Mesendoderm (in vitro differentiated cells): ENCODE measurements around the gene HABP4.

Experiments
- DNase-seq: peaks from one replicate; pipeline ENCODE4 v3.0.0; 2013
- H2AK5ac ChIP-seq: 2 replicates; pipeline ENCODE4 v1.6.1; 2013; ENCODE audit warnings: low read length, inconsistent platforms
- H2BK120ac ChIP-seq: 2 replicates; pipeline ENCODE4 v1.6.1; 2013; ENCODE audit warnings: low read depth, mild to moderate bottlenecking, low read length, moderate library complexity, mixed read lengths
- H2BK15ac ChIP-seq: replicated peaks from 2 replicates; pipeline ENCODE4 v1.6.1; 2013; ENCODE audit warnings: low read depth, mild to moderate bottlenecking, moderate library complexity
- H2BK5ac ChIP-seq: 2 replicates; pipeline ENCODE4 v1.6.1; 2013; ENCODE audit warnings: low read length, inconsistent platforms
- H3K18ac ChIP-seq: 2 replicates; pipeline ENCODE4 v1.6.1; 2013; ENCODE audit warnings: mild to moderate bottlenecking, low read length, mixed read lengths
- H3K23ac ChIP-seq: one replicate; pipeline ENCODE4 v1.6.1; 2013; ENCODE audit warnings: low read length
- H3K27ac ChIP-seq: 2 replicates; pipeline ENCODE4 v1.5.1; 2013; ENCODE audit warnings: low read depth, mild to moderate bottlenecking, inconsistent platforms, low read length, moderate library complexity
- H3K27me3 ChIP-seq: 2 replicates; pipeline ENCODE4 v1.6.1; 2013; ENCODE audit warnings: low read length, control low read depth, mild to moderate bottlenecking, inconsistent platforms; ENCODE audit not compliant: insufficient read depth, poor library complexity
- H3K36me3 ChIP-seq: 2 replicates; pipeline ENCODE4 v1.6.1; 2013; ENCODE audit warnings: low read length, inconsistent platforms; ENCODE audit not compliant: control insufficient read depth, insufficient read depth
- H3K4ac ChIP-seq: one replicate; pipeline ENCODE4 v1.6.1; 2013; ENCODE audit warnings: low read depth, mild to moderate bottlenecking, low read length, moderate library complexity
- H3K4me1 ChIP-seq: 2 replicates; pipeline ENCODE4 v1.6.1; 2013; ENCODE audit warnings: low read depth, low read length, inconsistent platforms; ENCODE audit not compliant: control insufficient read depth
- H3K4me2 ChIP-seq: 2 replicates; pipeline ENCODE4 v1.6.1; 2013; ENCODE audit warnings: low read length
- H3K4me3 ChIP-seq: 2 replicates; pipeline ENCODE4 v1.5.1; 2013; ENCODE audit warnings: mild to moderate bottlenecking, low read length
- H3K56ac ChIP-seq: one replicate; pipeline ENCODE4 v1.6.1; 2013; ENCODE audit warnings: low read length
- H3K79me1 ChIP-seq: 2 replicates; pipeline ENCODE4 v1.6.1; 2013; ENCODE audit warnings: low read length, inconsistent platforms
- H3K79me2 ChIP-seq: 2 replicates; pipeline ENCODE4 v1.6.1; 2013; ENCODE audit warnings: mild to moderate bottlenecking, low read length; ENCODE audit not compliant: control insufficient read depth, insufficient read depth
- H3K9ac ChIP-seq: 2 replicates; pipeline ENCODE4 v1.6.1; 2013; ENCODE audit warnings: low read length, inconsistent platforms
- H4K5ac ChIP-seq: one replicate; pipeline ENCODE4 v1.6.1; 2013; ENCODE audit warnings: low read length
- H4K8ac ChIP-seq: one replicate; pipeline ENCODE4 v1.6.1; 2013; ENCODE audit warnings: low read depth, mild to moderate bottlenecking, control low read depth, low read length, moderate library complexity
- WGBS: extraction: QIAGEN DNeasy Blood & Tissue Kit; methylation state at CpG from one replicate; pipeline ENCODE4 v1.1.7; 2013; ENCODE audit warnings: low lambda C conversion rate, missing lambda C conversion rate; ENCODE audit not compliant: insufficient coverage; ENCODE audit errors: extremely low coverage; 5-methylcytosine and 5-hydroxymethylcytosine counted together

The HABP4 gene

DNA sequence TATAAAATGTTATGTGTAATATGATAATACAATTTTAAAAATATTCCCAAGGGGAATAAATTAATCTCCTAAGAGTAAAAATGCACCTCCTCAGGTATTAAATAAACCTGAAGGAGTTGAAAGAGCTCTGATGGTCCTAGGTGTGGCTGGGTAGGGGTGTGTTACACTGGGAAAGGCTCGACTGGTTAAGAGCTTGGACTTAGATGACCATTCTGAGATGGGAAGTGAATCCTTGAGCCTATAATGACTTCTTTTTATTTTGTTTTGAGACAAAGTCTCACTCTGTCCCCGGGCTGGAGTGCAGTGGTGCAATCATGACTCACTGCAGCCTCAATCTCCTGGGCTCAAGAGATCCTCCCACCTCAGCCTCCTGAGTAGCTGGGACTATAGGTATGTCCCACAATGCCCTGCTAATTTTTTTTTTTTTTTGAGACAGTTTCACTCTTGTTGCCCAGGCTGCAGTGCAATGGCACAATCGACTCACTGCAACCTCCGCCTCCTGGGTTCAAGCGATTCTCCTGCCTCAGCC, 9.2 kb upstream of the HABP4 start:
- no peak overlapping the region for H3K23ac ChIP-seq
- H4K8ac ChIP-seq = no peak overlapping the region
- no peaks in the 10 kb centered on the region for H3K27me3 ChIP-seq
- H3K79me1 ChIP-seq = no peaks in the 10 kb centered on the region
- H3K18ac ChIP-seq = no peak overlapping the region
- no peaks in the 10 kb centered on the region for H3K79me2 ChIP-seq
- H3K4me1 ChIP-seq = no peaks in the 10 kb centered on the region
- H3K56ac ChIP-seq = no peak overlapping the region
- no peak overlapping the region for H3K9ac ChIP-seq
- H3K36me3 ChIP-seq = no peaks in the 10 kb centered on the region
- no CpG with 5 or more reads among the region's 5 CpGs for WGBS
- no peak overlapping the region for H3K4ac ChIP-seq
- no peak overlapping the region for H3K27ac ChIP-seq
- H2BK15ac ChIP-seq = no peak overlapping the region
- no peak overlapping the region for H3K4me3 ChIP-seq
- H2AK5ac ChIP-seq = no peak overlapping the region
- H2BK5ac ChIP-seq = no peak overlapping the region
- no peak overlapping the region for H2BK120ac ChIP-seq
- H4K5ac ChIP-seq = no peak overlapping the region
- H3K4me2 ChIP-seq = no peak overlapping the region
- no peak for DNase-seq

DNA sequence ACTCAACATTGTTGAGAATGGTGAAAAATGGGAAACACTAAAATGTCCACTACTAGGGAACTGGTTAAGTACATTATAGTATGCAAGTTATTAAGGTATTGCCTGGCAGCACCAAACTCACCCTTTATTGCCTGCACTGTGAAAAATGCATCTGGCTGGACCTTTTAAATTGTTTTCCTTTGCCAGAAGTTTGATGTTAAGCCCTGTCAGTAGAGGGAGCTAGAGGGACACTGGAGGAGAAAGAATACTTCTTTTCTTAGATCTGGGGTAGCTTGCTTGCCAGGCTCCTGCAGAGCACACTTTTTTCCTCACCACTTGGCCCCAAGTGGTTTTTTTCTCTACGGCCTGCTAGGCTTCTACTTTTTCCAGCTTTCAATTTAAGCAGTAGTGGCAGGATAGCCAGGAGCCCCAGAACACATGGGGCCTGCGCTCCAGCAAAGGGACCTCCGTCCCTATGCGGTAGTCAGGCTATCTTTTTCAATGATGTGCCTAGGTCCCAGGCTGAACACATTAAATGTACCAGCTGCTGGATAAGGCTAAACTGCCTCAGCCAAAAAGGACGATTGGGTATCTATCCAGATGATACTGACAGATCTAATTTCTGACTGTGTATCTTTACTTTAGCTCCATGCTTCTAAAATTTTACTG, 8.0 kb upstream of the HABP4 start:
- Histone ChIP-seq H3K79me1 (no peaks in the 10 kb centered on the region), H3K4me1 (no peaks in the 10 kb centered on the region), H4K8ac (no peak overlapping the region), H3K27me3 (no peaks in the 10 kb centered on the region), H2BK120ac (no peak overlapping the region), H2BK5ac (no peak overlapping the region), H3K4ac (no peak overlapping the region), H3K23ac (no peak overlapping the region), H3K9ac (no peak overlapping the region), H3K27ac (no peak overlapping the region), H3K18ac (no peak overlapping the region), H2AK5ac (no peak overlapping the region), H3K79me2 (no peaks in the 10 kb centered on the region), H2BK15ac (no peak overlapping the region), H4K5ac (no peak overlapping the region), H3K36me3 (no peaks in the 10 kb centered on the region), H3K56ac (no peak overlapping the region), H3K4me2 (no peak overlapping the region), H3K4me3 (no peak overlapping the region)
- peak; percentile 68 for DNase-seq
- WGBS = no CpG with 5 or more reads among the region's 5 CpGs

DNA sequence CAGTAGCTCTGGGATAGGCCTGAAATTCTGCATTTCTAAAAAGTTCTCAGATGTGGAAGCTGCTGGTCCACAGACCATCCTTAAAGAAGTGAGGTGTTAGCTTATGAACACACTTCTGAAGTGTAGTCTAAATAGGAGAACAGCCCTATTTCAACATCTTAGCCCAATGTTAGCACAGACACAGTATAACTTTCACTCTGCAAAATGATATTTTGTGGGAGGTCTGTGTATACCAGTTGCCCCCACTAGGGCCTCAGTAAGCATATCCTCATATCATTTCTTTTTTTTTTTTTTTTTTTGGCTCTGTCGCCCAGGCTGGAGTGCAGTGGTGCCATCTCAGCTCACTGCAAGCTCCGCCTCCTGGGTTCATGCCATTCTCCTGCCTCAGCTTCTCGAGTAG, 7.5 kb upstream of the HABP4 start:
- no peak overlapping the region for H3K4me3 ChIP-seq
- H3K4ac ChIP-seq = no peak overlapping the region
- H3K79me1 ChIP-seq = no peaks in the 10 kb centered on the region
- WGBS = no CpG with 5 or more reads among the region's 3 CpGs
- no peak overlapping the region for H4K5ac ChIP-seq
- no peak overlapping the region for H4K8ac ChIP-seq
- H3K79me2 ChIP-seq = no peaks in the 10 kb centered on the region
- no peak for DNase-seq
- H3K23ac ChIP-seq = no peak overlapping the region
- H3K27me3 ChIP-seq = no peaks in the 10 kb centered on the region
- no peak overlapping the region for H2BK5ac ChIP-seq
- no peak overlapping the region for H3K4me2 ChIP-seq
- no peaks in the 10 kb centered on the region for H3K4me1 ChIP-seq
- no peak overlapping the region for H2BK120ac ChIP-seq
- H3K18ac ChIP-seq = no peak overlapping the region
- no peak overlapping the region for H2AK5ac ChIP-seq
- no peak overlapping the region for H3K9ac ChIP-seq
- H3K56ac ChIP-seq = no peak overlapping the region
- H3K27ac ChIP-seq = no peak overlapping the region
- no peak overlapping the region for H2BK15ac ChIP-seq
- no peaks in the 10 kb centered on the region for H3K36me3 ChIP-seq

- Histone ChIP-seq H3K9ac (no peak overlapping the region), H3K79me1 (no peaks in the 10 kb centered on the region), H4K8ac (no peak overlapping the region), H3K56ac (no peak overlapping the region), H3K4me1 (no peaks in the 10 kb centered on the region), H2BK120ac (no peak overlapping the region), H3K36me3 (no peaks in the 10 kb centered on the region), H3K4me3 (no peak overlapping the region), H3K27ac (no peak overlapping the region), H3K79me2 (peaks cover 5% of the 10 kb centered on the region), H3K18ac (no peak overlapping the region), H3K27me3 (no peaks in the 10 kb centered on the region), H2BK5ac (no peak overlapping the region), H2BK15ac (no peak overlapping the region), H3K23ac (no peak overlapping the region), H3K4ac (no peak overlapping the region), H3K4me2 (no peak overlapping the region), H4K5ac (no peak overlapping the region), H2AK5ac (no peak overlapping the region)
- DNase-seq = no peak
- WGBS = no CpG with 5 or more reads among the region's 3 CpGs
These were observed 2.6 kb upstream of the HABP4 start for GRCh38 chr9:96447406-96447805.

DNA sequence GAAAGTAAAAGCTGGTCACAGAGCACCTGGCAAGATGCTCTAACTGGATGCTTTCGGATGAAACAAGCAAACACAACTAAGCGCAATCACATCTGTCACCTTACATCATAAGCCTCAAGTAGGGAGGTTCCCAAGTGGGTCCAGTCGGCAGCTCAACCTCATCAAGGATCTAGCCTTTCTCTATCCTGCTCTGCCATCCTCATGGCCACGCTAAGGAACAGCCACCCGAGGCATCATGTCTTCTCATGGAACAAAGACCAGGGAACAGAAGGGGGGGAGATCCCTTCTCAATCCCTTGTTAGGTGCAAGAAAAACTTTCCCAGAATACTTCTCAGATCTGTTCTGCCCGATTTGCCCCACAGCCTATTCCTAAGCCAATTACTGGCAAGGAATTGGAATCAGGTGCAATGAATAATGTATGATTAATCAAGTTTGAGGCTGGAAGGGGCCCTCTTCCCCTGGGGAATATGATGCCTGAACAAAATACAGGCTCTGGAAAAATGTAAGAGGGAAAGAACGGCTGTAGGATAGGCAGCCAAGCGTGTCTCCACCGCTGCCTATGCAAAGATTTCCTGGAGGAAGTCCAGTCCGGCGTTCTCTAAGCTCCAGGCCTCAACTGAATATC, 1.3 kb upstream of the HABP4 start:
- Histone ChIP-seq H4K8ac (no peak overlapping the region), H3K79me2 (peaks cover 6% of the 10 kb centered on the region), H4K5ac (no peak overlapping the region), H2BK120ac (no peak overlapping the region), H3K4ac (no peak overlapping the region), H3K4me2 (no peak overlapping the region), H2AK5ac (no peak overlapping the region), H3K9ac (no peak overlapping the region), H3K27ac (no peak overlapping the region), H3K56ac (no peak overlapping the region), H3K36me3 (no peaks in the 10 kb centered on the region), H3K4me1 (no peaks in the 10 kb centered on the region), H3K27me3 (no peaks in the 10 kb centered on the region), H3K23ac (no peak overlapping the region), H3K4me3 (no peak overlapping the region), H2BK5ac (no peak overlapping the region), H3K79me1 (no peaks in the 10 kb centered on the region), H3K18ac (no peak overlapping the region), H2BK15ac (no peak overlapping the region)
- no CpG with 5 or more reads among the region's 11 CpGs for WGBS
- no peak for DNase-seq

GRCh38 chr9:96449523-96449844, 485 bp upstream of the HABP4 start:
- Histone ChIP-seq H3K27ac (no peak overlapping the region), H2BK15ac (no peak overlapping the region), H3K56ac (peak overlapping the region; percentile 90), H3K18ac (no peak overlapping the region), H3K4ac (no peak overlapping the region), H3K4me3 (peak overlapping the region; percentile 59), H3K36me3 (no peaks in the 10 kb centered on the region), H3K79me2 (peaks cover 7% of the 10 kb centered on the region), H2AK5ac (no peak overlapping the region), H3K23ac (no peak overlapping the region), H2BK120ac (no peak overlapping the region), H3K4me1 (no peaks in the 10 kb centered on the region), H2BK5ac (no peak overlapping the region), H3K9ac (peak overlapping the region; percentile 80), H4K5ac (no peak overlapping the region), H3K4me2 (peak overlapping the region; percentile 99), H4K8ac (no peak overlapping the region), H3K27me3 (no peaks in the 10 kb centered on the region), H3K79me1 (no peaks in the 10 kb centered on the region)
- WGBS = no CpG with 5 or more reads among the region's 7 CpGs
- peak; percentile 86 for DNase-seq
